HEK293 (cell line): ENCODE measurements around the gene UBE4B.

Experiments used
- EGR2 ChIP-seq: fragments of 450-650 bp; formaldehyde crosslinking; IDR thresholded peaks from 2 replicates; pipeline ENCODE4 v1.5.1; 2016; ENCODE audit warnings: low read depth, missing biosample characterization, missing genetic modification characterization
- HOXD13 ChIP-seq: sonication (generic); formaldehyde crosslinking; IDR thresholded peaks from 2 replicates; pipeline ENCODE4 v1.8.0; 2022; ENCODE audit warnings: missing genetic modification reagents, borderline replicate concordance
- KLF7 ChIP-seq: fragments of 450-650 bp; formaldehyde crosslinking; IDR thresholded peaks from 2 replicates; pipeline ENCODE4 v1.5.1; 2016; ENCODE audit warnings: missing biosample characterization, missing genetic modification characterization, borderline replicate concordance
- MYNN ChIP-seq: fragments of 450-650 bp; formaldehyde crosslinking; IDR thresholded peaks from 2 replicates; pipeline ENCODE4 v1.5.1; 2016; ENCODE audit warnings: missing biosample characterization, missing genetic modification characterization, borderline replicate concordance
- PATZ1 ChIP-seq: fragments of 450-650 bp; formaldehyde crosslinking; IDR thresholded peaks from 2 replicates; pipeline ENCODE4 v1.5.1; 2016; ENCODE audit warnings: missing biosample characterization, missing genetic modification characterization
- PRDM4 ChIP-seq: fragments of 450-650 bp; formaldehyde crosslinking; IDR thresholded peaks from 2 replicates; pipeline ENCODE4 v1.5.1; 2017; ENCODE audit warnings: missing biosample characterization, missing genetic modification characterization
- SP2 ChIP-seq: fragments of 450-650 bp; formaldehyde crosslinking; IDR thresholded peaks from 2 replicates; pipeline ENCODE4 v1.5.1; 2016; ENCODE audit warnings: missing biosample characterization, missing genetic modification characterization
- TSHZ1 ChIP-seq: fragments of 450-650 bp; formaldehyde crosslinking; IDR thresholded peaks from 2 replicates; pipeline ENCODE4 v1.5.1; 2016; ENCODE audit warnings: missing biosample characterization, missing genetic modification characterization, borderline replicate concordance
- ZBTB21 ChIP-seq: fragments of 450-650 bp; formaldehyde crosslinking; IDR thresholded peaks from 2 replicates; pipeline ENCODE4 v1.5.1; 2017; ENCODE audit warnings: missing biosample characterization, missing genetic modification characterization
- ZBTB6 ChIP-seq: fragments of 450-650 bp; formaldehyde crosslinking; IDR thresholded peaks from 2 replicates; pipeline ENCODE4 v1.5.1; 2017; ENCODE audit warnings: missing biosample characterization, missing genetic modification characterization
- ZBTB8A ChIP-seq: fragments of 450-650 bp; formaldehyde crosslinking; IDR thresholded peaks from 2 replicates; pipeline ENCODE4 v1.5.1; 2016; ENCODE audit warnings: missing biosample characterization, missing genetic modification characterization
- ZEB2 ChIP-seq: fragments of 450-650 bp; formaldehyde crosslinking; IDR thresholded peaks from 2 replicates; pipeline ENCODE4 v1.5.1; 2016; ENCODE audit warnings: missing biosample characterization, missing genetic modification characterization
- ZFP37 ChIP-seq: fragments of 450-650 bp; formaldehyde crosslinking; IDR thresholded peaks from 2 replicates; pipeline ENCODE4 v1.5.1; 2016; ENCODE audit warnings: missing biosample characterization, missing genetic modification characterization
- ZFP41 ChIP-seq: fragments of 450-650 bp; formaldehyde crosslinking; IDR thresholded peaks from 2 replicates; pipeline ENCODE4 v1.5.1; 2016; ENCODE audit warnings: missing biosample characterization, missing genetic modification characterization, borderline replicate concordance
- ZFP69B ChIP-seq: fragments of 450-650 bp; formaldehyde crosslinking; IDR thresholded peaks from 2 replicates; pipeline ENCODE4 v1.5.1; 2016; ENCODE audit warnings: missing biosample characterization, missing genetic modification characterization
- ZNF140 ChIP-seq: fragments of 450-650 bp; formaldehyde crosslinking; IDR thresholded peaks from 2 replicates; pipeline ENCODE4 v1.5.1; 2016; ENCODE audit warnings: missing biosample characterization, missing genetic modification characterization
- ZNF155 ChIP-seq: fragments of 450-650 bp; formaldehyde crosslinking; IDR thresholded peaks from 2 replicates; pipeline ENCODE4 v1.5.1; 2016; ENCODE audit warnings: missing biosample characterization, missing genetic modification characterization
- ZNF169 ChIP-seq: fragments of 450-650 bp; formaldehyde crosslinking; IDR thresholded peaks from 2 replicates; pipeline ENCODE4 v1.5.1; 2016; ENCODE audit warnings: missing biosample characterization, missing genetic modification characterization
- ZNF211 ChIP-seq: fragments of 450-650 bp; formaldehyde crosslinking; IDR thresholded peaks from 2 replicates; pipeline ENCODE4 v1.5.1; 2016; ENCODE audit warnings: low read depth, missing biosample characterization, missing genetic modification characterization
- ZNF248 ChIP-seq: fragments of 450-650 bp; formaldehyde crosslinking; IDR thresholded peaks from 2 replicates; pipeline ENCODE4 v1.5.1; 2017; ENCODE audit warnings: missing biosample characterization, missing genetic modification characterization
- ZNF266 ChIP-seq: fragments of 450-650 bp; formaldehyde crosslinking; IDR thresholded peaks from 2 replicates; pipeline ENCODE4 v1.5.1; 2016; ENCODE audit warnings: missing biosample characterization, missing genetic modification characterization, low read depth
- ZNF274 ChIP-seq, 2 experiments: fragments of 200-500 bp in 1 of 2; fragments of 450-650 bp in 1 of 2; sonication (Bioruptor generic) in 1 of 2; formaldehyde crosslinking in 1 of 2; IDR thresholded peaks; 2 replicates each; pipeline versions ENCODE4 v1.5.1 to v1.6.1; 2014 to 2016; ENCODE audit warnings: borderline replicate concordance in 1 of 2, inconsistent platforms in 1 of 2, low read length in 1 of 2, missing biosample characterization in 1 of 2, missing genetic modification characterization in 1 of 2
- ZNF394 ChIP-seq: fragments of 450-650 bp; formaldehyde crosslinking; IDR thresholded peaks from 2 replicates; pipeline ENCODE4 v1.5.1; 2016; ENCODE audit warnings: missing biosample characterization, missing genetic modification characterization, mild to moderate bottlenecking, moderate library complexity, borderline replicate concordance
- ZNF488 ChIP-seq: fragments of 450-650 bp; formaldehyde crosslinking; IDR thresholded peaks from 2 replicates; pipeline ENCODE4 v1.5.1; 2016; ENCODE audit warnings: missing biosample characterization, missing genetic modification characterization
- ZNF561 ChIP-seq: fragments of 450-650 bp; IDR thresholded peaks from 2 replicates; pipeline ENCODE4 v1.5.1; 2018; ENCODE audit warnings: missing biosample characterization, missing genetic modification characterization, borderline replicate concordance
- ZNF654 ChIP-seq: fragments of 450-650 bp; formaldehyde crosslinking; IDR thresholded peaks from 2 replicates; pipeline ENCODE4 v1.5.1; 2016; ENCODE audit warnings: low read depth, missing biosample characterization, missing genetic modification characterization
- ZNF701 ChIP-seq: fragments of 450-650 bp; formaldehyde crosslinking; IDR thresholded peaks from 2 replicates; pipeline ENCODE4 v1.5.1; 2016; ENCODE audit warnings: missing biosample characterization, missing genetic modification characterization
- ZNF776 ChIP-seq: fragments of 450-650 bp; formaldehyde crosslinking; IDR thresholded peaks from 2 replicates; pipeline ENCODE4 v1.5.0; 2017; ENCODE audit warnings: missing biosample characterization, missing genetic modification characterization, borderline replicate concordance
- ZNF777 ChIP-seq: fragments of 450-650 bp; formaldehyde crosslinking; IDR thresholded peaks from 2 replicates; pipeline ENCODE4 v1.5.1; 2017; ENCODE audit warnings: missing biosample characterization, missing genetic modification characterization, borderline replicate concordance

Gene UBE4B

GRCh38 chr1:10209905-10210810, 177.4 kb downstream of the UBE4B start, which contains the start of gene KIF1B (continued):
- TF ChIP-seq TSHZ1 (tag by site-specific recombination) (no peak), ZNF140 (tag by site-specific recombination) (no peak), ZNF654 (tag by site-specific recombination) (no peak), PATZ1 (peak; percentile 99), ZNF777 (tag by site-specific recombination) (peak; percentile 85; the same call in 1 of the 2 replicates), ZNF394 (tag by site-specific recombination) (peak; percentile 62; the same call in 1 of the 2 replicates), ZNF488 (tag by site-specific recombination) (no peak), EGR2 (peak; percentile 73; the same call in 1 of the 2 replicates), ZNF776 (tag by site-specific recombination) (no peak), PRDM4 (0 out of 2 replicates have a peak, but pooled peaks have one; percentile 42), ZBTB21 (0 out of 2 replicates have a peak, but pooled peaks have one; percentile 42), KLF7 (peak; percentile 91), ZNF561 (tag by site-specific recombination) (peak; percentile 83), SP2 (peak; percentile 96), ZNF169 (tag by site-specific recombination) (no peak), ZNF274 (IDR thresholded peaks at IDR 0.05; ENCODE audit: low read length) (no peak), ZNF274 (tag by site-specific recombination; IDR thresholded peaks at IDR 0.05; ENCODE audit: borderline replicate concordance) (no peak), ZBTB6 (tag by site-specific recombination) (no peak), ZBTB8A (tag by site-specific recombination) (peak; percentile 90), ZNF701 (tag by site-specific recombination) (no peak), ZFP69B (tag by site-specific recombination) (peak; percentile 52; the same call in 1 of the 2 replicates), ZNF266 (no peak), MYNN (peak; percentile 45; the same call in 1 of the 2 replicates), ZFP41 (no peak), ZNF248 (no peak), ZFP37 (tag by site-specific recombination) (peak; percentile 77), ZEB2 (tag by site-specific recombination) (peak; percentile 99), ZNF211 (tag by site-specific recombination) (no peak), ZNF155 (tag by site-specific recombination) (no peak), HOXD13 (no peak)
